NCI-H748 treated with DMSO at 0.1 percent for 48 hours (cell line): Measurements from ENCODE around the gene SPIN2B.
A peak's percentile ranks its signal among the peaks of the same experiment; 100 is the strongest.
"Not testable (repeated sequence)": the region's sequence is repeated elsewhere in the genome, so short reads cannot be mapped to it uniquely, and the experiment has no call there.

Experiments
- DNase-seq: peaks from one replicate; lab custom pipeline; 2025; lab: John Stamatoyannopoulos, UW

SPIN2B gene

GRCh38 chrX:57121162-57121755 lies at the start of gene SPIN2B:
SPIN2B (minus strand) TSS chrX:57121548.
- peak; percentile 76 for DNase-seq

- peak; percentile 67 for DNase-seq
These were observed 35.2 kb upstream of the SPIN2B start for GRCh38 chrX:57156397-57157049.

GRCh38 chrX:57155171-57155570 lies 33.8 kb upstream of the SPIN2B start:
- no peak for DNase-seq

GRCh38 chrX:57152222-57152621 lies 30.9 kb upstream of the SPIN2B start:
- not testable (repeated sequence) for DNase-seq

- DNase-seq, result no peak
These were observed 17.3 kb upstream of the SPIN2B start for GRCh38 chrX:57138674-57139073.

- DNase-seq, result no peak
These were observed 16.2 kb upstream of the SPIN2B start for GRCh38 chrX:57137501-57137900.

GRCh38 chrX:57137073-57137472 lies 15.7 kb upstream of the SPIN2B start, which contains the start of gene SPIN2A:
SPIN2A (minus strand) TSS chrX:57137397; CDS start chrX:57136597, 800 bp downstream.
- DNase-seq, result not testable (repeated sequence)

GRCh38 chrX:57136589-57136988 lies 15.2 kb upstream of the SPIN2B start:
- not testable (repeated sequence) for DNase-seq

GRCh38 chrX:57135287-57135686 lies 13.9 kb upstream of the SPIN2B start:
- no peak for DNase-seq

- no peak for DNase-seq
These were observed 13.4 kb upstream of the SPIN2B start for GRCh38 chrX:57134702-57135101.

- no peak for DNase-seq
These were observed 12.4 kb upstream of the SPIN2B start for GRCh38 chrX:57133706-57134105.

GRCh38 chrX:57133284-57133683 lies 11.9 kb upstream of the SPIN2B start:
- DNase-seq, result not testable (repeated sequence)

- DNase-seq, result no peak
These were observed 10.7 kb upstream of the SPIN2B start for GRCh38 chrX:57132046-57132445.

GRCh38 chrX:57121816-57122215 lies 468 bp upstream of the SPIN2B start:
- no peak for DNase-seq

GRCh38 chrX:57120619-57121161 lies 658 bp downstream of the SPIN2B start:
- DNase-seq, result not testable (repeated sequence)

- DNase-seq, result no peak
These were observed 1.9 kb downstream of the SPIN2B start for GRCh38 chrX:57119416-57119815.

GRCh38 chrX:57117566-57117965 lies 3.8 kb downstream of the SPIN2B start:
- DNase-seq, result not testable (repeated sequence)

GRCh38 chrX:57104921-57105398 lies 16.4 kb downstream of the SPIN2B start:
- no peak for DNase-seq

- DNase-seq, result no peak
These were observed 16.9 kb downstream of the SPIN2B start for GRCh38 chrX:57104406-57104805.

- DNase-seq, result no peak
These were observed 17.9 kb downstream of the SPIN2B start for GRCh38 chrX:57103489-57103888.

GRCh38 chrX:57102918-57103317 lies 18.4 kb downstream of the SPIN2B start:
- not testable (repeated sequence) for DNase-seq

GRCh38 chrX:57083143-57083542 lies 38.2 kb downstream of the SPIN2B start:
- DNase-seq, result no peak

- DNase-seq, result no peak
These were observed 46.9 kb downstream of the SPIN2B start for GRCh38 chrX:57074458-57074857.
